Measurements from ENCODE around the gene CCDC47. TPM values are rescaled to one million over a fixed set of nuclear protein-coding genes. Genes with fewer than 3 reads are reported as not detected.

The CCDC47 gene
- polyA plus RNA-seq, 3 donors = 87.7 to 116 (median 109) TPM

DNA sequence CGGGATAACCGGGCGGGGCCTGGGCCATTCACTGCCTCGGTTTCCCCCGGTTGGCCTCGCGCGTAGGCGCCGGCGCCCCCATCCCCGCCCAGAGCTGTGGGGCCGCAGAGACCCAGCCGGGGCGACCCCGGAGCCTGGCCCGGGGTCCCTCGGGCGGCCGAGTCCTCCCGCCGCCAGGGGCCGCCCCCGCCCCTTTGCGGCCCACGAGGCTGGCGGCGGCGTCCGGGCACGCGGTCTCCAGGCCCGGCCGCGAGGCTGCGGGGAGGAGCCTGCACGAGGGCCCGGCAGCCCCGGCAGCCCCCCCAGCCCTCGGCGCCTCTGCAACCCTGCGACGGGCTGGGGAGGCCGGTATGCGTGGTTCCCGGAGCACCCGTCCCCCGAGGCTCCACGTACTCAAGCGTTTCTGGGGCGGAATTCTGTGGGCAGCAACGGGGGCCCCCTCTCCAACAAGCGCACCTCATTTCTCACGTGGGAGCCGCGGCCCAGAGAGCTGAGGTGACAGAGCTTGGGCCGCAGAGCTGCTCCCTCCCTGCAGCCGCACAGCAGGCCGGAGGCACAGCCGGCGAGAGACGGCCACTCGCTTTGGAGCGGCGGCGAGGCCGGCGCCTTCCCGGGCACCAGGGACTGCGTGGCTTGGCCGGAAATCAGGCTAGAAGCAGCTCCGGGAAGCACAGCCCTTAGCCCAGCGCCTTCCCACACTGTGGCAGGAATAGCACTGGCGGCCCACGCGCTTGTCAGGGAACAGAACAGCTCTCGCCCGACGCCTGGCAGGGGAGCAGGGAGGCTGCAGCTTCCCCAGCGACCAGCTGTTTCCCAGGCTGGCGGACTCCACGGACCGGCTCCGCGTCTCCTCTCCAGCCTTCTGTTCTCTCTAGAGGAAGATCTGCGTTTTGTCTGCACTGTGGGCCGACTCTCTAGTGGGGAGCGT is 72.6 kb downstream of the CCDC47 start:
- DNase-seq = peak; percentile 39

DNA sequence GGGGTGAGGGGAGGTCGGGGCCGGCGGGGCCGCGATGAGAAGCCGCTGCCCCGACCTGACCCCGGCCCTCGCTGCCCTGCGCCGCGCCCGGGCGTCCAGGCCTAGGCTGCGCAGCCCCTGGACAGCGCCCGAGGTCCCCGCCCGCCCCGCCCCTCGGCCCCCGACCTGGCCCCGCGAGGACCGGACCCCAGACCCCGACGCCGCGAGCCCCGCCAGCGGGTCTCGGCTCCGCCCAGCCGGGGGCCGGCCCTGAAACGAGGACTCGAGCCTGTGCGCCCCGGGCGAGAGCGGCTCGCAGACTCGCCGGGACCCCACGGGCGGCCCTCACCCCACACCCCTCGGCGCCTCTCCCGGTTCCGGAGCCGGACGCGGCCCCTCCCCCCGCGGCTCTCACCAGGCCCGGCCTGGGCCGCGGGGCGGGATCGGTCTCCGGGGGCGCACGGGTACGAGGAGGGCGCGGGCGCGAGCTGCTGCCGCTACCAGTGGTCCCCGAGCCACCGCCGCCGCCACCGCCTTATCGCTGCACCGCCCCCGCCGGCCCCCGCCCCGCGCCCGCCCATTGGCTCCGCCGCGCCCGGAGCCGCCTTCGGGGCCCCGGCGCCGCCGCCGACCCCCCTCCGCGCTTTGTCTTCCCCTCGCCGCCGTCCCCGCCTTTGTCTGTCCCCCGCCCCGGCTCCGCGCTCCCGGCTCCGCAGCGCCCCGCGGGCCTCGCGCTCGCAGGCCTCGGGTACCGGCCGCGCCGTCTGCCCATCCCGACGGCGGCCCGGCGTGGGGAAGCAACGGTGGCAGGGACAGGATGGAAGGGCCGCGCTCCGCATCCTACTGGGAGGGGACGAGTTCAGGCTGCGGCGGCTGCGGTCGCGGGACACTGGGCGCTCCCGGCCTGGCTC is 73.5 kb downstream of the CCDC47 start, which contains the start of gene LIMD2:
TSS of gene LIMD2 (minus strand) at position 488 of the 890 bp plus-strand sequence. CDS start 827 bp downstream, outside the sequence.
- DNase-seq = peak; percentile 41

DNA sequence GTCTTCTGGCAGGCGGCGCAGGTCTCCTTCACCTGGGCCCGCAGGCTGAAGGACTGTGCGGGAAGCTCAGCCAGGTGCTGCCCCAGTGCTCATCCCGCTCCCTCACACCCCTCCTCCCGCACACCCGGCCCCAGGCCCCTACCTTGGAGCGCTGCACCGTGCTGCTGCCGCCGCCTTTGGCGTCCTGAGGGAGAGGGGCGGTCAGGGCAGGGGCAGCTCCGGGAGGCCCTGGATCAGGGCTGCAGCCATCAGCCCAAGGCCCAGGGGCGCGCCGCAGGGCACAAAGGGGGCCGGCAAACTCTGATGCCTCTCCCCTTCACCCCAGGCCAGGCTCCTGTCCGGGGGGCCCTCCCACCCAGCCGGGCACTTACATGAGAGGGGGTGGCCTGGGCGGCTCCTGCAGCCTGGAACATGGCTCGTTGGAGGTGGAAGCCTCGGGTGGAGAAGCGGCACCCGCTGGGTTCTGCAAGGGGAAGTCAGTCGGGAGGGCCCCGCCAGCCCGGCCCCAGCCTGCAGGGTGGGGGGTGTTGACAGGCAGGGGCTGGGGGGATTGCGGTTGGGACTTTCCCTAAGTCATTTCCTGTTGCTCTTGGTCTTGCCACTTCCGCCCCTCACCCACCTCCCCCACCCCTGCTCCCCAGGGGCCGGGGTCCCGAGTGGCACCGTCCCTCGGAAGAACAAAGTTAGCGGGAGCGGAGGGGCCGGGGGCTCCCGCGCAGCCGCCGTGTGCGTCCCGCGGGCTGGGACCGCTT is 74.3 kb downstream of the CCDC47 start:
- DNase-seq = peak; percentile 27

DNA sequence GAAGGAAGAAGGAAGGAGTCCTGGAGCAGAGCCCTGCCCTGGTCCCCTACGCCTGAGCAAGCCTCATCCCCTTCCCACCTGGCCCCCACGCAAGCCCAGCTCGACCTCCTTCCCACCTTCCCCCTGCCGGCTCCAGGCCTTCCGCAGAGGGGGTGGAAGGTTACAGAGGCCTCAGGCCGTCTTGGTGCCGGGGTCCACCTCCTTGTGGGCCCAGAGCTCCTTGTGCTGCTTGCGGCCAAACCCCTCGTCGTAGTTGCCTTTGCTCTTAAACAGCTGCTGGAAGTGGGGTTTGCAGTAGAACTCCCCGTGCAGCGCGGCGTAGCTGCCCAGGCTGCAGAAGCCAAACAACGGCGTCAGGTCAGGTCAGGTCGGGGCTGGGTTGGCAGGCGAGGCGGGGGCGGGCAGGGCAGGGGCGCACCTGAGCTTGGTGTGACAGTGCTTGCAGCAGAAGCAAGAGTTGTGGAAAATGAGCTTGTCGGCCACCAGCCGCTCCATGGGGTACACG is 75.0 kb downstream of the CCDC47 start:
- no peak for DNase-seq

DNA sequence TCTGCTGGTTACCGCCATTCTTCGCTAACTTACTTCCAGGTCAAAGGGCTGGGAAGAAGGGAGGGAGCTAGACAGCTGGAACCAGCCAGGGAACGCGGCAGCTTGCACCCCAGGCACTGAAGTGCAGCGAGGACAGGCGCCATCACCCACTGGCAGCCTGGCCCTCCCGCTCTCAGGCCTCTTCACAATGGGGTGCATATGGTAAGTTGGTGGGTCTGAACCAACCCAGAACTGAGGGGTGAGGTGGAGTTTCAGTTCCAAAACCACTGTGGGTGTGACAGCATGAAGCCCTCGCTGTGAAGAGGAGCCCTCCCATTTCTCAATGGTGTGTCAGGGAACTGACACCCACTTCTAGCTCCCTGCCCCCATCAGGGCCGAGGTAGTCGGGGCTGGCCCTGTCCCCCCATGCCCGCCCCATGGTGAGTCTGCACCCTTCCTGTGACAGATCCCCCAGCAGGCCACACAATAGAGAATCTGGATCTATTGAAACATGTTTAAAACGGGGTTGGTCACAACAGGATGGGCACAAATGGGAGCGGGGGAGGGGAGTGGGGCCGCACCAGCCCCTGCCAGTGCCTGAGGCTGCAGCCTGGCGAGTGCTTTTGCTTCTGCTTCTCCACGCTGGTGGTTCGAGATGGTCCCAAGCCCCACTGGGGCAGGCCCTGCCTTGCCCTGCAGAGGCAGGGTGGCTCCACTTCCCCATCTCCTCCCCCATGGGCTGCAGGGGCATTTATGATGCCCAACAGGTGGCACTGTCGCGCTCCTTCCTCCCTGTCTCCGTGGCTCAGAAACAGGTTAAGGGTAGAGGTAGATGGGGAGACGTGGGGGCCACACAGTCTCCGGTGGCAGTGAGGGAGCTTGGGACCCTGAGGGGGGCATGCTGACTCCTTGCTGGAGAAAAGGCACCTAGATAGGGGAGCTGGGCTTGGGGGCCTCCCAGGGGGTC is 75.8 kb downstream of the CCDC47 start:
- no peak for DNase-seq

DNA sequence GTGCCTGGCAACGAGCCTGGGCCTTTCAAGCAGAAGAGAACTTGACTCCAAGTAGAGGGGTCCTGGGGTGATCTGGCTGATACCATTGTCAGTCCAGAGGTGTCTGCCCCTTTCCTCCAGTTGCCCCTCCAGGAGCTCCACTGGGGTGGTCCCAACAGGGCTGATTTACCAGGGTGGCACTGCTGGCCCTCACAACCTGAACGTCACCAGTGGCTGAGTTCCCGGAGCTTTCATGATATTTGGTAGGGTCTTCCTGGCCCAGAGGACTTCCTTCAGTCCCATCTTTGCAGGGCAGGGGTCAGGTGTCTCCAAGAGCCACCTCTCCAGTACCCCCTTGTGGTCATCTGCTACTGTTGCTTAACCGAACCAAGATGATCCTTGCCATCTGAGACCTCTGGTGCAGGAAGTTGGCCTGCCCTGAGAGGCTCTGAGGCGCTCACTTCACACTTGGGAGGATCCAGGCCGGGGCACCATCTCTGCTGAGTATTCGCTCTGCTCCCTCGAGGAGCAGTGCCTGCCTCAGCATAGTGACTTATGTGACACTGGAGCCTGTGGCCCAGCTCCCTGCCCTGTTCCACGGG is 76.9 kb downstream of the CCDC47 start:
- no peak for DNase-seq

DNA sequence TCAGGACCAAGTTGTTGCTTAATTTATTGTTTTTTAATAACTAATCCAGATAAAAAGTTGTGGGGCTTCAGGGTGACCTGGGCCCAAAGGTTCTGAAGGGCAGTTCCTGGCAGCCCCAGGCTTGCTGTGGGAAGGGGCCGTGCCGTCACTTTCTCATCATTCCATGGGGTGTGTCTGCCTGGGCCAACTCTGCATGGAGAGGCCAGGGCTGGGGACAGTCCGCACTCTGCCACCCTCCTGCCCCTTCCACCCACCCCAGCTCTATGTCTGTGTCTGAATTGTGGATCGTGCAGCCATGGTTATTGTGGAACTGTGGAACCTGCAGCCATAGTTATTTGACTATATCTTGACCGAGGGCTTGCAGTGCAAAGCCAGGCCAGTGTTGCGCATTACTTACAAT is 77.5 kb downstream of the CCDC47 start:
- DNase-seq = no peak

Other genes starting within 250 kb of the CCDC47 start
- 100 to 1,000 TPM; 106 to 121 (median 112) TPM for gene DCAF7, start 223.1 kb downstream of the CCDC47 start, polyA plus RNA-seq (ENCODE audit: insufficient read length in 3 of 3)
- gene TACO1, start 172.7 kb downstream of the CCDC47 start, polyA plus RNA-seq (ENCODE audit: insufficient read length in 3 of 3) = 10 to 100 TPM; 23.1 to 31.3 (median 28.8) TPM
- gene MAP3K3, start 151.2 kb downstream of the CCDC47 start, polyA plus RNA-seq (ENCODE audit: insufficient read length in 3 of 3) = 10 to 100 TPM; 27.1 to 34.6 (median 32.4) TPM
- 10 to 100 TPM; 28.8 to 38.4 (median 34.9) TPM for gene LIMD2, start 73.5 kb downstream of the CCDC47 start, polyA plus RNA-seq (ENCODE audit: insufficient read length in 3 of 3)
- gene STRADA, start 31.8 kb downstream of the CCDC47 start, polyA plus RNA-seq (ENCODE audit: insufficient read length in 3 of 3) = 10 to 100 TPM; 43.1 to 74.3 (median 66.8) TPM
- gene DDX42, start 573 bp upstream of the CCDC47 start, polyA plus RNA-seq (ENCODE audit: insufficient read length in 3 of 3) = 100 to 1,000 TPM; 158 to 225 (median 211) TPM
- gene PSMC5, start 53.8 kb upstream of the CCDC47 start, polyA plus RNA-seq (ENCODE audit: insufficient read length in 3 of 3) = 100 to 1,000 TPM; 170 to 203 (median 178) TPM
- 10 to 100 TPM; 66.9 to 75.2 (median 73.2) TPM for gene FTSJ3, start 54.1 kb upstream of the CCDC47 start, polyA plus RNA-seq (ENCODE audit: insufficient read length in 3 of 3)
- gene SMARCD2, start 69.1 kb upstream of the CCDC47 start, polyA plus RNA-seq (ENCODE audit: insufficient read length in 3 of 3) = 10 to 100 TPM; 58.1 to 60.5 (median 58.5) TPM
- under 1 TPM in 1 of 3 donors, not detected in 2; 0.10 TPM for gene CSH2, start 100.1 kb upstream of the CCDC47 start, polyA plus RNA-seq (ENCODE audit: insufficient read length in 3 of 3)
- gene GH2, start 108.3 kb upstream of the CCDC47 start, polyA plus RNA-seq (ENCODE audit: insufficient read length in 3 of 3) = not detected
- gene CSH1, start 123.0 kb upstream of the CCDC47 start, polyA plus RNA-seq (ENCODE audit: insufficient read length in 3 of 3) = not detected
- not detected for gene CSHL1, start 137.7 kb upstream of the CCDC47 start, polyA plus RNA-seq (ENCODE audit: insufficient read length in 3 of 3)
- gene GH1, start 145.2 kb upstream of the CCDC47 start, polyA plus RNA-seq (ENCODE audit: insufficient read length in 3 of 3) = under 1 TPM in 1 of 3 donors, not detected in 2; 0.16 TPM
- 1 to 10 TPM; 1.8 to 3.1 (median 2.3) TPM for gene CD79B, start 158.7 kb upstream of the CCDC47 start, polyA plus RNA-seq (ENCODE audit: insufficient read length in 3 of 3)
- gene SCN4A, start 199.3 kb upstream of the CCDC47 start, polyA plus RNA-seq (ENCODE audit: insufficient read length in 3 of 3) = 1 to 10 TPM in 2 of 3 donors, under 1 TPM in 1; 0.71 to 1.2 (median 1.1) TPM
- 1 to 10 TPM; 4.2 to 4.8 (median 4.3) TPM for gene PRR29, start 224.8 kb upstream of the CCDC47 start, polyA plus RNA-seq (ENCODE audit: insufficient read length in 3 of 3)
- 10 to 100 TPM; 26.0 to 33.1 (median 28.8) TPM for gene ICAM2, start 247.0 kb upstream of the CCDC47 start, polyA plus RNA-seq (ENCODE audit: insufficient read length in 3 of 3)